ENCODE data around the gene TBC1D22B. TPM values are rescaled to one million over a fixed set of nuclear protein-coding genes. Genes with fewer than 3 reads are reported as not detected.

TBC1D22B gene
- total RNA-seq, 1 experiment from 2014 or later: 5.9 TPM

GRCh38 chr6:37239950-37240713 lies 17.4 kb upstream of the TBC1D22B start:
- DNase-seq (ENCODE audit: low read depth): peak; percentile 90

- no peak for DNase-seq (ENCODE audit: low read depth)
Measured at GRCh38 chr6:37241131-37241530, 16.4 kb upstream of the TBC1D22B start.

GRCh38 chr6:37241775-37242428 lies 15.7 kb upstream of the TBC1D22B start:
- DNase-seq (ENCODE audit: low read depth): no peak

GRCh38 chr6:37242429-37243052 lies 15.0 kb upstream of the TBC1D22B start:
- peak; percentile 95 for DNase-seq (ENCODE audit: low read depth)

GRCh38 chr6:37243131-37243815 lies 14.3 kb upstream of the TBC1D22B start:
- DNase-seq (ENCODE audit: low read depth): no peak

- DNase-seq (ENCODE audit: low read depth): no peak
Measured at GRCh38 chr6:37243816-37244370, 13.7 kb upstream of the TBC1D22B start.

- DNase-seq (ENCODE audit: low read depth): peak; percentile 96
Measured at GRCh38 chr6:37244430-37245310, 12.9 kb upstream of the TBC1D22B start.

GRCh38 chr6:37251211-37251780 lies 6.3 kb upstream of the TBC1D22B start:
- no peak for DNase-seq (ENCODE audit: low read depth)

- DNase-seq (ENCODE audit: low read depth): no peak
Measured at GRCh38 chr6:37253486-37254007, 4.0 kb upstream of the TBC1D22B start.

GRCh38 chr6:37254881-37255280 lies 2.7 kb upstream of the TBC1D22B start:
- DNase-seq (ENCODE audit: low read depth): no peak

- no peak for DNase-seq (ENCODE audit: low read depth)
Measured at GRCh38 chr6:37256692-37257319, 766 bp upstream of the TBC1D22B start.

GRCh38 chr6:37257320-37257633 lies 295 bp upstream of the TBC1D22B start:
- DNase-seq (ENCODE audit: low read depth): no peak

GRCh38 chr6:37258405-37259105 lies 983 bp downstream of the TBC1D22B start:
- no peak for DNase-seq (ENCODE audit: low read depth)

- no peak for DNase-seq (ENCODE audit: low read depth)
Measured at GRCh38 chr6:37259191-37259590, 1.6 kb downstream of the TBC1D22B start.

- no peak for DNase-seq (ENCODE audit: low read depth)
Measured at GRCh38 chr6:37260040-37260439, 2.5 kb downstream of the TBC1D22B start.

GRCh38 chr6:37260444-37260843 lies 2.9 kb downstream of the TBC1D22B start:
- DNase-seq (ENCODE audit: low read depth): no peak

- no peak for DNase-seq (ENCODE audit: low read depth)
Measured at GRCh38 chr6:37261198-37261597, 3.6 kb downstream of the TBC1D22B start.

- DNase-seq (ENCODE audit: low read depth): no peak
Measured at GRCh38 chr6:37262446-37263026, 5.0 kb downstream of the TBC1D22B start.

GRCh38 chr6:37265001-37265400 lies 7.4 kb downstream of the TBC1D22B start:
- no peak for DNase-seq (ENCODE audit: low read depth)
